Measurements from ENCODE around the gene POLR2J. TPM values are rescaled to one million over a fixed set of nuclear protein-coding genes. Genes with fewer than 3 reads are reported as not detected.
A peak's percentile ranks its signal among the peaks of the same experiment; 100 is the strongest.
"Not testable (repeated sequence)": the region's sequence is repeated elsewhere in the genome, so short reads cannot be mapped to it uniquely, and the experiment has no call there.

Gene POLR2J
- total RNA-seq, 5 donors from 2014 or later (not counting 1 experiment from before 2014, with no cell fraction given), result 35.2 to 53.7 (median 42.3) TPM

GRCh38 chr7:102507410-102508088 is 28.8 kb upstream of the POLR2J start:
- H3K36me3 Mint-ChIP-seq; H3K4me1 ChIP-seq (ENCODE audit: control insufficient read depth in 1 of 2, extremely low read depth in 1 of 2, insufficient read depth in 2 of 2, low read length in 2 of 2); H3K9me3 ChIP-seq; H3K27me3 ChIP-seq (replicated peaks in 1 of 2; ENCODE audit: control insufficient read depth in 2 of 2, extremely low read depth in 1 of 2, insufficient read depth in 2 of 2, low read length in 1 of 2); H3K4me3 Mint-ChIP-seq; H3K4me3 ChIP-seq (ENCODE audit: control insufficient read depth in 1 of 2, extremely low read depth in 1 of 2, low read length in 1 of 2); H3K36me3 ChIP-seq (ENCODE audit: control insufficient read depth in 2 of 2, extremely low read depth in 1 of 2, insufficient read depth in 1 of 2, low read length in 1 of 2); H3K27ac ChIP-seq (ENCODE audit: low read length); H3K9me3 Mint-ChIP-seq; ATAC-seq (replicated peaks in 1 of 4); H3K4me1 Mint-ChIP-seq; POLR2A ChIA-PET; DNase-seq; H3K27me3 Mint-ChIP-seq; H3K27ac Mint-ChIP-seq; CTCF ChIA-PET: not testable (repeated sequence)
- WGBS (ENCODE audit: insufficient coverage), result no CpG with 5 or more reads among the region's 8 CpGs

GRCh38 chr7:102505298-102506185 is 26.8 kb upstream of the POLR2J start:
- H3K4me1 ChIP-seq (ENCODE audit: control insufficient read depth in 1 of 2, extremely low read depth in 1 of 2, insufficient read depth in 2 of 2, low read length in 2 of 2); POLR2A ChIA-PET; H3K4me1 Mint-ChIP-seq; H3K4me3 Mint-ChIP-seq; H3K9me3 Mint-ChIP-seq; CTCF ChIA-PET; H3K36me3 Mint-ChIP-seq; H3K27me3 Mint-ChIP-seq; H3K27me3 ChIP-seq (replicated peaks in 1 of 2; ENCODE audit: control insufficient read depth in 2 of 2, extremely low read depth in 1 of 2, insufficient read depth in 2 of 2, low read length in 1 of 2); H3K27ac ChIP-seq (ENCODE audit: low read length); DNase-seq; H3K36me3 ChIP-seq (ENCODE audit: control insufficient read depth in 2 of 2, extremely low read depth in 1 of 2, insufficient read depth in 1 of 2, low read length in 1 of 2); H3K27ac Mint-ChIP-seq; H3K9me3 ChIP-seq; H3K4me3 ChIP-seq (ENCODE audit: control insufficient read depth in 1 of 2, extremely low read depth in 1 of 2, low read length in 1 of 2): not testable (repeated sequence)
- peak in 1 of 4 experiments; percentile 11 for ATAC-seq (replicated peaks in 1 of 4)
- whole genome bisulfite sequencing (ENCODE audit: insufficient coverage), result no CpG with 5 or more reads among the region's 24 CpGs

- CTCF ChIA-PET, POLR2A ChIA-PET: not testable (repeated sequence)
Measured at GRCh38 chr7:102503141-102503540, 24.4 kb upstream of the POLR2J start.

DNA sequence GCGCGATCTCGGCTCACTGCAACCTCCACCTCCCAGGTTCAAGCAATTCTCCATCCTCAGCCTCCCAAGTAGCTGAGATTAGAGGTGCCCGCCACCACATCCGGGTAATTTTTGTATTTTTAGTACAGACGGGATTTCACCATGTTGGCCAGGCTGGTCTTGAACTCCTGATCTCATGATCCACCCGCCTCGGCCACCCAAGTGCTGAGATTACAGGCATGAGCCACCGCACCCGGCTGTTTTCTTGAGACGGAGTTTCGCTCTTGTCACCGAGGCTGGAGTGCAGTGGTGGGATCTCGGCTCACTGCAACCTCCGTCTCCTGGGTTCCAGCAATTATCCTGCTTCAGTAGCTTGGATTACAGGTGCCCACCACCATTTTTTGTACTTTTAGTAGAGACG is 19.6 kb upstream of the POLR2J start:
- H3K4me3 Mint-ChIP-seq, result not testable (repeated sequence)

More at GRCh38 chr7:102503141-102503540, 24.4 kb upstream of the POLR2J start:
- H3K4me3 ChIP-seq (ENCODE audit: control insufficient read depth in 1 of 2, extremely low read depth in 1 of 2, low read length in 1 of 2); H3K27me3 ChIP-seq (replicated peaks in 1 of 2; ENCODE audit: control insufficient read depth in 2 of 2, extremely low read depth in 1 of 2, insufficient read depth in 2 of 2, low read length in 1 of 2); H3K4me3 Mint-ChIP-seq; H3K4me1 Mint-ChIP-seq; H3K9me3 Mint-ChIP-seq; H3K27ac Mint-ChIP-seq; H3K9me3 ChIP-seq; ATAC-seq (replicated peaks in 1 of 4); H3K27ac ChIP-seq (ENCODE audit: low read length); H3K36me3 Mint-ChIP-seq; H3K27me3 Mint-ChIP-seq; H3K4me1 ChIP-seq (ENCODE audit: control insufficient read depth in 1 of 2, extremely low read depth in 1 of 2, insufficient read depth in 2 of 2, low read length in 2 of 2); H3K36me3 ChIP-seq (ENCODE audit: control insufficient read depth in 2 of 2, extremely low read depth in 1 of 2, insufficient read depth in 1 of 2, low read length in 1 of 2); DNase-seq: not testable (repeated sequence)
- no CpG with 5 or more reads among the region's 12 CpGs for WGBS (ENCODE audit: insufficient coverage)

GRCh38 chr7:102497308-102497707 is 18.6 kb upstream of the POLR2J start:
- H3K9me3 ChIP-seq; H3K27ac Mint-ChIP-seq; DNase-seq; H3K27me3 Mint-ChIP-seq; H3K4me1 Mint-ChIP-seq; ATAC-seq (replicated peaks in 1 of 4); H3K36me3 ChIP-seq (ENCODE audit: control insufficient read depth in 2 of 2, extremely low read depth in 1 of 2, insufficient read depth in 1 of 2, low read length in 1 of 2); H3K27me3 ChIP-seq (replicated peaks in 1 of 2; ENCODE audit: control insufficient read depth in 2 of 2, extremely low read depth in 1 of 2, insufficient read depth in 2 of 2, low read length in 1 of 2); CTCF ChIA-PET; H3K36me3 Mint-ChIP-seq; H3K27ac ChIP-seq (ENCODE audit: low read length); POLR2A ChIA-PET; H3K4me3 ChIP-seq (ENCODE audit: control insufficient read depth in 1 of 2, extremely low read depth in 1 of 2, low read length in 1 of 2); H3K4me1 ChIP-seq (ENCODE audit: control insufficient read depth in 1 of 2, extremely low read depth in 1 of 2, insufficient read depth in 2 of 2, low read length in 2 of 2); H3K9me3 Mint-ChIP-seq; H3K4me3 Mint-ChIP-seq: not testable (repeated sequence)
- no CpG with 5 or more reads among the region's 5 CpGs for WGBS (ENCODE audit: insufficient coverage)

More for the DNA sequence above, 19.6 kb upstream of the POLR2J start:
- POLR2A ChIA-PET; H3K4me3 ChIP-seq (ENCODE audit: control insufficient read depth in 1 of 2, extremely low read depth in 1 of 2, low read length in 1 of 2); H3K27ac ChIP-seq (ENCODE audit: low read length); H3K36me3 Mint-ChIP-seq; H3K36me3 ChIP-seq (ENCODE audit: control insufficient read depth in 2 of 2, extremely low read depth in 1 of 2, insufficient read depth in 1 of 2, low read length in 1 of 2); H3K27me3 Mint-ChIP-seq; CTCF ChIA-PET; DNase-seq; H3K9me3 ChIP-seq; H3K27ac Mint-ChIP-seq; H3K4me1 ChIP-seq (ENCODE audit: control insufficient read depth in 1 of 2, extremely low read depth in 1 of 2, insufficient read depth in 2 of 2, low read length in 2 of 2); H3K9me3 Mint-ChIP-seq; H3K4me1 Mint-ChIP-seq; H3K27me3 ChIP-seq (replicated peaks in 1 of 2; ENCODE audit: control insufficient read depth in 2 of 2, extremely low read depth in 1 of 2, insufficient read depth in 2 of 2, low read length in 1 of 2); ATAC-seq (replicated peaks in 1 of 4): not testable (repeated sequence)
- no CpG with 5 or more reads among the region's 16 CpGs for WGBS (ENCODE audit: insufficient coverage)

DNA sequence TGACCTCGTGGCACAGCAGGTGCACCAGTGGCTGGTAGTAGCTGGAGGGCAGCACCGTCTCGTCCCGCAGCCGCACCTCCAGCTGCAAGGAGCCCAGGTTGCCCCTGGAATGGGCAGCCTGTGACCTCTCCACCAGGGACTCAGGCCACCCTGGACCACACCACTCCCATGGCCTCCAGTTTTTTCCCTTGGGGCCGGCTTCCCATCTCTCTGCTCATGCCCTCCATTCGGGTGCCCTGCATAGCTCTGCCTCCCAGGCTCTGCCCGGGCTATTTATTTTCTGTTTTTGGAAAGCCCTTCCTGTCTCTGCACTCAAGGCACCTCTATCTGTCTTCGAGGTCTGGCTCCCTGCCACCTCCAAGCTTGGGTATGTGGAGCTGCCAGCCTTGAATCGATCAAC is 18.1 kb upstream of the POLR2J start:
- CTCF ChIA-PET; H3K36me3 Mint-ChIP-seq; H3K36me3 ChIP-seq (ENCODE audit: control insufficient read depth in 2 of 2, extremely low read depth in 1 of 2, insufficient read depth in 1 of 2, low read length in 1 of 2); H3K4me1 Mint-ChIP-seq; DNase-seq; ATAC-seq (replicated peaks in 1 of 4); H3K9me3 Mint-ChIP-seq; H3K4me1 ChIP-seq (ENCODE audit: control insufficient read depth in 1 of 2, extremely low read depth in 1 of 2, insufficient read depth in 2 of 2, low read length in 2 of 2); H3K4me3 ChIP-seq (ENCODE audit: control insufficient read depth in 1 of 2, extremely low read depth in 1 of 2, low read length in 1 of 2); H3K27me3 Mint-ChIP-seq; H3K27ac ChIP-seq (ENCODE audit: low read length); H3K27ac Mint-ChIP-seq; POLR2A ChIA-PET; H3K27me3 ChIP-seq (replicated peaks in 1 of 2; ENCODE audit: control insufficient read depth in 2 of 2, extremely low read depth in 1 of 2, insufficient read depth in 2 of 2, low read length in 1 of 2); H3K9me3 ChIP-seq; H3K4me3 Mint-ChIP-seq: not testable (repeated sequence)
- no CpG with 5 or more reads among the region's 10 CpGs for WGBS (ENCODE audit: insufficient coverage)
